ENCODE results near the gene INSR.
A peak's percentile ranks its signal among the peaks of the same experiment; 100 is the strongest.
"Not testable (repeated sequence)": the region's sequence is repeated elsewhere in the genome, so short reads cannot be mapped to it uniquely, and the experiment has no call there.

The INSR gene

DNA sequence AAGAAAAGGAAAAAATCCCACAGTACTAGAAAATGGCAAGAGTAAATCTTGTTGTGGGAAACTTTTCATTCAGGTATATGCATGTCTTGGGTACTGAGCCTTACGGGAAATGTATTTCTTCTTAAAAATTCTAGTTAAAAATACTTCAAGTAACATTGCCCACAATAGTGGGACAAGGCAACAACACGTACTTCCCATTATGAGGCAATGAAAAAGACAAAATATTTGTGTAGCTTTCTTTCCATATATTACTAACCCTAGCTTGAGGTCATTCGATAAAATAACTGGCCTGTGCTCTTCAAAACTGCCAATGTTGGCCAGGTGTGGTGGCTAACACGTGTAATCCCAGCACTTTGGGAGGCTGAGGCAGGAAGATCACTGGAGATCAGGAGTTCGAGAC is 99.2 kb downstream of the INSR start:
- no peak for DNase-seq (ENCODE audit: low read depth)

DNA sequence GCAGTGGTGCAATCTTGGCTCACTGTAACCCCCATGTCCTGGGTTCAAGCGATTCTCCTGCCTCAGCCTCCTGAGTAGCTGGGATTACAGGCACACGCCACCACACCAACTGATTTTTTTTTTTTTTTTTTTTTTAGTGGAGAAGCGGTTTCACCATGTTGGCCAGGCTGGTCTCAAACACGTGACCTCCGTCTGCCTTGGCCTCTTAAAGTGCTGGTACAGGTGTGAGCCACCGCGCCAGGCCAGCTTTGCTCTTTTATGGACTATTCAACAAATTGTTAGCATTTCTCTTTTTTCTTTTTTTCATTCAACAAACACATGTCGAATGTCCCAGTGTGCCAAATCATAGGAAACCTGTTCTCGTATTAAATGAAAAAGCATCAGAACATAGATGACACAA is 99.6 kb downstream of the INSR start:
- DNase-seq (ENCODE audit: low read depth): no peak

DNA sequence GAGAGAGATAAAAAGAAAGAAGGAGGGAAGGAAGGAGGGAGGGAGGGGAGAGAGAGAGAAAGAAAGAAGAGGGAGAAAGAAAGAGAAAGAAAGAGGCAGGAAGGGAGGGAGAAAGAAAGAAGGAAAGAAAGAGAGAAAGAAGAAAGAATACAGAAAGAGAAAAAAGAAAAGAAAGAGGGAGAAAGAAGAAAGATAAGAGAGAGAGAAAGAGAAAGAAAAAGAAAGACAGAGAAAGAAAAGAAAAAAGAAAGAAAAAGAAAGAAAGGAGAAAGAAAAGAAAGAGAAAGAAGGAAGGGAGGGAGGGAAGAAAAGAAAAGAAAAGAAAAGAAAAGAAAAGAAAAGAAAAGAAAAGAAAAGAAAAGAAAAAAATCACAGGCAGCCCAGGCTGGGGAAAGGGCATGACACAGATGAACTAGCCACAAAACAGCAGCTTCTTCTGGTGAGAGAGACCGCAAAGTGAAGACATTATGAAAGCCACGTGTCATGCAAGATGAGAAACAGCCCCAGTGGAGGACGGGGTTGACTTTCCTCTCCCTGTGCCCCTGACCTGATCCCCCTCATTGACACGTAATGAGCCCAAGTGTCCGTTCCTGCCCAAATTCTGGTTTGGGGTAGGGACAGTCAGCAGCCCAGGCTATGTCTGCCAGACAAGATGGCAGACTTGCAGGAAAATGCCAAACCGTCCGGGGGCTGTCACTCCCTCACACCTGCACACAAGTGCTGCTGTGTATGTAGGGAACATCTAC is 102.1 kb downstream of the INSR start:
- peak; percentile 13 for DNase-seq (ENCODE audit: low read depth)

DNA sequence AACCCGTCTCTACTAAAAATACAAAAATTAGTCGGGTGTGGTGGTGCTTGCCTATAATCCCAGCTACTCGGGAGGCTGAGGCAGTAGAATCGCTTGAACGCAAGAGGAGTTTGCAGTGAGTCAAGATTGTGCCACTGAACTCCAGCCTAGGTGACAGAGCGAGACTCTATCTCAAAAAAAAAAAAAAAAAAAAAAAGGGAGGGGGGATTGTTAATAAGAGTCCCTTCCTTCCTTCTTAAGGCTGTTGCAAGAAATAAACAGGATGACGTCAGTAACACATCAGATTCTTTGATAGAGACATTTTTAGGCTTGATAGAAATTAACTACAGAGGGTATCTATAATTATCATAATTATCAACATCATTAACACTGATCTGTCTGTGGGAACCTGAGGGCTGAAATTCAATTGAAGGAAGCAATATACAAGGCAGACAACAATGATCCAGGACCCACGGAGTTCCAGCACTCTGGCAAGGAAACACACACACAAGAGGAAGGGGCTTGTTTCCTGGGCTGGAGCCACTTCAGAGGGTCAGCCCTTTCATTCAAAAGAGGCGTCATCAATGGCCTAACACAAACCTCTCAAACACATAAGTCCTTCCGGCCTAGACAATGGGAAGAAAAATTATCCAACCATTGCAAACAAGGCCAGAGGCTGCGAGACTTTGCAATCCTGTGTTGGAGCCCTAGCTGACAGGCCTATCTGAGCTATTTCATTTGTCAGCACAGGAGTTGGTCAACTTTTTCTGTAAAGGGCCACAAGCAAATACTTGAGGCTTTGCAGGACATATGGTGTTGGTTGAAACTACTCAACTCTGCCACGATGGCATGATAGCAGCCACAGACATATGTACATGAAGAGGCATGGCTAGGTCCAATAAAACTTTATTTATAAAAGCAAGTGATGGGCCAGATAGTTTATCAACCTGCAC is 105.2 kb downstream of the INSR start:
- no peak for DNase-seq (ENCODE audit: low read depth)

DNA sequence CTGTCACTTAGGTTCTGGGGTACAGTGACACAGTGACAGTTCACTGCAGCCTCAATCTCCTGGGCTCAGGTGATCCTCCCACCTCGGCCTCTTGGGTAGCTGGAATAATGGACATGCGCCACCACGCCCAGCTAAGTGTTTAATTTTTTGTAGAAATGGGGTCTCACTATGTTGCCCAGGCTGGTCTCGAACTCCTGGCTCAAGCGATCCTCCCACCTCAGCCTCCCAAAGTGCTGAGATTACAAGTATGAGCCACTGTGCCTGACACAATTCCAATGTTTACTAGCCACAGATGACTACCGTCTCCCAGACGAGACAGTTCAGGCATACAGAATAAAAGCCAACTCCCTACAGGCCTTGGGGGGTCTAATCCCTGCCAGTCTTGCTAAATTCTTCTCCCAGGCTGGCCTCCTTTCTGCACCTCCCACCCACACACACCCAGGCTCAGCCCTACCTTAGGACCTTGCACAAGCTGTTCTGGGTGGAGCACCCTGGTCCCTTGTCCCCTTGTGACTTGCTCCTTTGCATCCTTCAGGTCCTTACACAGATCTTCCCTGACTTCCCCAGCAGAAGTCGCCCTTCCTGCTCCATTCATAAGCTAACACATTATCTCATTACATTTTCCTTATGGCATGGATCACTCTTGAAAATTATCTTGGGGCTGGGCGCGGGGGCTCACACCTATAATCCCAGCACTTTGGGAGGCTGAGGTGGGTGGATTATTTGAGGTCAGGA is 106.4 kb downstream of the INSR start:
- no peak for DNase-seq (ENCODE audit: low read depth)

DNA sequence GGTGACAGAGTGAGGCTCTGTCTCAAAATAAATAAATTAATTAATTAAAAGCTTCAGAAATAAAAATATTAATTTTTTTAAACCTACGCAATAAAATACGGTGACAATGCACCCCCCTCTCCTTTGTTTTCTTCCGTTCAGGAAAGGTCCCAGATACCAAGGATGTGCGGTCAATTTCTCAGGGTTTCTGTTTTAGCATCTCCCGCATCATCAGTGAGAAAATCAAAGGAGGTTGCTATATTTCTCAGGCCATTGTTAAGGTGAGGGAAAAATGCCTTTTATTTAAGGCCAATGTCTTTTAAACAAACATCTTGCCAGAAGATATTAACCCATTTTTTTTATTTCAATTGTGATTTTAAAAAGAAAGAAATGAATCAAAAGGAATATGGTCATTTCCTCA is 111.7 kb downstream of the INSR start:
- DNase-seq (ENCODE audit: low read depth): no peak

DNA sequence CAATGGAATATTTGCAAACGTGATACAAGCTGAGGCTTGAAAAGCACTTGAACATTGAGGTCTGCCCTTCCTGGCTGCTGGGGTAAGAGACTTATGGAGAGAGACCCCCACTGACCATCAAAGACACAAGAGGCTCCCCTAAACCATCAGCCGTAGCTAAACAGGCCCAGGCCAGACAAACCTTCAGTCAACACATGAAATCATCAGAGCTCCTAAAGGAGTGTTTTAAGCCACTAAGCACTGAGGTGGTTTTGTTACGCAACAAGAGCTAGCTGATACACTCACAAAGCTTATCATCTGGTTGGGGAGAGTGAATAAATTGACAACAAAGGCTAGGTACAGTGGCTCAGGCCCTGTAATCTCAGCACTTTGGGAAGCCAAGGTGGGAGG is 114.3 kb downstream of the INSR start:
- DNase-seq (ENCODE audit: low read depth): no peak

DNA sequence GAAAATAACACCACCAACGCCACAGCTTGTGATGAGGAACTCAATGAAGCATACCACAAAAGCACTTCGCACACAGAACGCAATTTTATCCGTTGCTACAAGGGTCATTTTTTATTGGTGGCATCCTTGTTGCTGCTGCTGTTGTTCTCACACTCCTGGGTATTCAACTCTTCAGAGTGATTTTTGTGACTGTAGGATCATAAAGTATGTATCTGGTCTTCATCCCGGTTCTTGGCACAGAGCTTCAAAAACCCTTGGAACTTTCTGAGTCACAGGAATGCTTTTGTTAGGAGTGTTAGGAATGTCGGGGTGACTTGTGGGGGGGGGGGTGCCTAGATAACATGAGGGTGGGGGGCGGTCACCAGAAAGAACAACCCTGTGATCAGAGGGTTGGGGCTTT is 116.3 kb downstream of the INSR start:
- DNase-seq (ENCODE audit: low read depth): no peak

DNA sequence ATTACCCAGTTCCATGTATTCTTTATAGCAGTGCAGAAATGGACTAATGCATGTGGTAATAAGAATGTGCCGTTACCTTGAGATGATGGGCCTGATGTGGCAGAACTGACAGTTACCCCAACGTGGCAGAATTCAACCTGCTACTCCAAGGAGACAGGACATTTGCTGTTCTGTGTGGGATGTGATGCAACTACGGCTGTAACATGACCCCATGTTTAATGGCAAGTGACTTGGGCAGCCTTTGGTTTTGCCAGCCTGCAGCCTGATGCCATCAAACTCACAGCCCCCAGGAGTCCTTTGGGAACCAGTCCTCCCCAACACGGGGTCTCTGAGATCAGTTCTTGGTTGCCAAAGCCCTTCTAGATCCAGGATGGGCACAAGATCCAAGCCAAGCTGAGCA is 117.4 kb downstream of the INSR start:
- DNase-seq (ENCODE audit: low read depth): no peak

DNA sequence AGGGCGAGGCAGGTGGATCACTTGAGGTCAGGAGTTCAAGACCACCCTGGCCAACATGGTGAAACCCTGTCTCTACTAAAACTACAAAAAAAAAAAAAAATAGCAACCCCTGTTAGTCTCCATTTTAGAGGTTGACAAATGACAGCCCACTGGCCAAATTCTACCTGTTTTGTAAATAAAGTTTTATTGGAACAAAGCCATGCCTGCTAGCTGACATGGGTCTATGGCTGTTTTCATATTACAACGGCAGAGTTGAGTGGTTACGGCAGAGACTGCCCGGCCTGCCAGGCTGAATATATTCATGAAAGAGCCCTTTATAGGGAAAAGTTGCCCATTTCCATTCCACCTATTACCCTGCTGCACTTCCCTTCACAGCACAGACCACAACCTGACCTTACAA is 121.4 kb downstream of the INSR start:
- no peak for DNase-seq (ENCODE audit: low read depth)

DNA sequence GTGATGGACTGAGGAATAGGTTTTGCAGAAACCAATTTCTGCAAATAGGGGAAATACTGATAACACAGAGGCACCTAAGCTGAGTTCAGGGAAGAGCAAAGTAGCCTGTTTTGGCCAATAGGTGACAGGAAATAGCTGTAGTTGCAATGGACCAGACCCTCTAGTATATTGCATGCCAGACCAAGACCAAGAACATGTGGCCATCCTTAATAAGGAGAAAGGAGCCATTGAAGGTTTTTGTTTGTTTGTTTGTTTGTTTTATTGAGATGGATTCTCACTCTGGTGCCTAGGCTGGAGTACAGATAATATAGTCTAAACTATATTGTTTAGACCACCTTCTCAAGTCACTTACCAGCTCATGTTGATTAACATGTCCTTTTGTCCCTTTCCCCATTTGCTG is 123.2 kb downstream of the INSR start:
- no peak for DNase-seq (ENCODE audit: low read depth)

DNA sequence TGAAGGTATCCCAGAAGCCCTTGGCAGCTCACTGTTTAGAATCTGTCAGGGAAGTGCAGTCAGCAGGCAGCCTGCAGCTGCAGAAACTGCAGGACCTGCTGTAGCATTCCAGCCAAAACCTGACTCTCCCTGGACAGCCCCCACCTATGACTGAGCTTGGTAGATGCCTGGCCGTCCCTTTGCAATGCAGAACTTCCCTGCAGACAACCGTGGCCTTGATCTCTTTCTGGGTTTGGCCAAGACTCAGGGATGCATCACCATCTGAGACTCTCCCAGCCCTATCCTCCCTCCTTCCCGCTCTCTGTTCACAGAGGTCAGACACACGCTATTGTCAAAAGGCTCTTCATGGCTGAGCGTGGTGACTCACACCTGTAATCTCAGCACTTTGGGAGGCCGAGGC is 125.3 kb downstream of the INSR start:
- DNase-seq (ENCODE audit: low read depth): no peak

DNA sequence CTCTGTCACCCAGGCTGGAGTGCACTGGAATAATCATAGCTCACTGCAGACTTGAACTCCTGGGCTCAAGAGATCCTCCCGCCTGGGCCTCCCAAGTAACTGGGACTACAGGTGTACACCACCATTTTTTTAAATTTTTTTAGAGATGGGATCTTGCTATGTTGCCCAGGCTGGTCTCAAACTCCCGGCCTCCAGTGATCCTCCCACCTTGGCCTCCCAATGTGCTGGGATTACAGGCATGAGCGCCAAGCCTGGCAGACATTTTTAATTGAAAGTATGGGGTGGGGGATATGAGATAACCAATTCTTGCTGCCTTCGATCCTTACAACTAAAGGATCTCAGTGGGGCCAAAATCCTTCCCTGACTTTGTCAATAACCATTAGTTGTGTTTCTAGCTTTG is 132.9 kb downstream of the INSR start:
- no peak for DNase-seq (ENCODE audit: low read depth)

DNA sequence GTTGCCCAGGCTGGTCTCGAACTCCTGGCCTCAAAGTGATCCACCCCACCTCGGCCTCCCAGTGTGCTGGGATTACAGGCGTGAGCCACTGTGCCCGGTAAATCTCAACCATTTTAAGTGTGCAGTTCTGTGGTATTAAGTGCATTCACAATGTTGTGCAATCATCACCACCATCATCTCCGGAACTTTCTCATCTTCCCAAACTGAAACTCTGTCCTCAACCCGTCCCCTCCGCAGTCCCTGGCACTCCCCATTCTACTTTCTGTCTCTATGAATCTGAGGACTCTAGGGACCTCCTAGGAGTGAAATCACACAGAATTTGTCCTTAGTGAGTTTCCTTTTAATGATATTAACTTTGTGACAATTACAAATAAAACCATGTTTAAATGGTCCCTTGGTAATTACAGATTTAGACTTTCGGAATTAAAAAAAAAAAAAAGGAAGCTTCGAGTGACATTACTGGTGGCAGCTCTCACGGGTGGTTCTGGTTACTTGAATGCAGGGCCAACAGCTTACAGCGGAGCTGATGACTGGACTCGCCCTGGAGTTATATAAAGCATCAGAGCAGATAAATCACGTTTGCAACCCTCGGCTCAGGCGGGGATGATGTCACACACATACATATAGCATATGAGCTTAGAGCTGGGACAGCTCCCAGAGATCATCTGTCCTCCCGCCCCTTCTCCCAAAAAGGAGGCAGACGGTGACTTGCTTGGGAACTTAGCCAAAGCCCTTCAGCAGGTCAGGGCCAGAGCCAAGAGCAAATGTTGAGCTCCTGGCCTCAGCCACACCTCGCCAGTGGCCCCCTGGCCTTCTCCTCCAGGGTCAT is 134.9 kb downstream of the INSR start:
- DNase-seq (ENCODE audit: low read depth): no peak

DNA sequence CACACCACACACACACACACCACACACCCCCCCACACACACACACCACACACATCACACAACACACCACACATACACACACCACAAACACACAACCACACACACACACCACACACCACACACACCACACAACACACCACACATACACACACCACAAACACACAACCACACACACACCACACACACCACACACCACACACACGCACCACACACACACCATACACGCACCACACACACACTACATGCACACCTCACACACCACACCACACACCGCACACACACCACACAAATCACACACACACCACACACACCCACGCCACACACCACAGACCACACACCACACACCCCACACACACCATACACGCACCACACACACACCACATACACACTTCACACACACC is 141.2 kb downstream of the INSR start:
- no peak for DNase-seq (ENCODE audit: low read depth)

DNA sequence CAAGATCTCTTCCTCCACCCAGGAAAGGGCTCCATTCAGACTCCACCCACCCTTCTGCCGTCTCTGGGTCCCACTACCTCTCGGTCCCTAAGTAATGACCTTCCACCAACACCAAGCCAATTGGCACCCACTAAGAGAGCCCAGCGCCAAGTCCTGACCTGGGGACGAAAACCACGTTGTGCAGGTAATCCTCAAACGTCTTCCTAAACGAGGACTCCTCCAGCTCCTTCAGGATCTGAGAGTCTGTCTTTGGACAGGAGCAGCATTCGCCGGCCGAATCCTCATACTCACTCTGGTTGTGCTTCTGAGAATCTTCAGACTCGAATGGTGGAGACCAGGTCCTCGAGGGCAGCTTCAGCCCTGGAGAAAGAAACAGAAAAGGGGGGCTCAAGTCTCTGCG is 141.6 kb downstream of the INSR start:
- no peak for DNase-seq (ENCODE audit: low read depth)

DNA sequence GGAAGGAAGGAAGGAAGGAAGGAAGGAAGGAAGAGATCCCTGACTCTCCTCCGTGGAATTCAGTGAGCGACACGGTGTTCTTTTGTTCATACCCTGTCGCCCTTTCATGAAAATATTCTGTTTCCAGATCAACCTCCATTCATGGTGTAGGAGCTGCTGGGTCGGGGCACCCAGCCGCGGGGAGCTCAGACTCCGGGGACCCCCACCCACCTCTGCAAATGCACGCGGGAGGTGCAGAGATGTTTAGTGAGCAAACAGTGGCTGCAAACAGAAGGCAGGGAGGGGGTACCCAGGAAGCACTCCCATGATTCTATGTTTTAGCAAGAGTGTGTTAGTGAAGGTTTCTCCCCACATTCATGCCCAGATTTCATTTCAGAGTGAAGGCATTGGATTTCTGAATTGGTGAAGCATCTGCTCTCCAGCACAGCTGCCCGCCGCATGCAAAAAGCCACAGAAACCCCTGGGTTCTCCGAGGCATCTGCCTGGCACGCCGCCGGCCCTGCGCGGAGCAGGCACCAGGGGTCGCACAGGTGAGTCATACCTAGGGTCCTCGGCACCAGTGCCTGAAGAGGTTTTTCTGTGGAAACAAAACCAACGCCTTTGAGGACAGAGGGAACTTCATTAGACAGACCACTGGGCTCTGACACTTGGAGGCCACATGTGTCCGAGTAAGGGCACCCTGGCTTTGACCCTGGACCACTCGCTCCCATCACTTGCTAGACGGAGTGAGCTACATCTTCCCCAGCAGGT is 144.1 kb downstream of the INSR start:
- DNase-seq (ENCODE audit: low read depth): no peak

DNA sequence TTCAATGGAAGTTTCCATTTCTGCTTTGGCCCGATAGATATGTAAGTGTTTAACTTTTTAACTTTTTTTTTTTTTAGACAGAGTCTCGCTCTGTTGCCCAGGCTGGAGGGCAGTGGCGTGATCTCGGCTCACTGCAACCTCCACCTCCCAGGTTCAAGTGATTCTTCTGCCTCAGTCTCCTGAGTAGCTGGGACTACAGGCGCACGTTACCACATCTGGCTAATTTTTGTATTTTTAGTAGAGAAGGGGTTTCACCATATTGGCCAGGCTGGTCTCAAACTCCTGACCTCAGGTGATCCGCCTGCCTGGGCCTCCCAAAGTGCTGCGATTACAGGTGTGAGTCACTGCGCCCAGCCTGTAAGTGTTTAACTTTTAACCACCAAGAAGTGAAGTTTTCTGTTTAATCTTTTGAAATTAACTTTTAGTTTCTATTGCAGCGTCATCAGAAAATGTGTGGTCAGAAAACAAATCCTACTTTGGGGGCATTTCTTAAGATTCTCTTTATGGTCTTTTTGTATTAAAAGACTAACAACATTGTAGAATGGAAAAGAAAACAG is 147.0 kb downstream of the INSR start:
- not testable (repeated sequence) for DNase-seq (ENCODE audit: low read depth)

DNA sequence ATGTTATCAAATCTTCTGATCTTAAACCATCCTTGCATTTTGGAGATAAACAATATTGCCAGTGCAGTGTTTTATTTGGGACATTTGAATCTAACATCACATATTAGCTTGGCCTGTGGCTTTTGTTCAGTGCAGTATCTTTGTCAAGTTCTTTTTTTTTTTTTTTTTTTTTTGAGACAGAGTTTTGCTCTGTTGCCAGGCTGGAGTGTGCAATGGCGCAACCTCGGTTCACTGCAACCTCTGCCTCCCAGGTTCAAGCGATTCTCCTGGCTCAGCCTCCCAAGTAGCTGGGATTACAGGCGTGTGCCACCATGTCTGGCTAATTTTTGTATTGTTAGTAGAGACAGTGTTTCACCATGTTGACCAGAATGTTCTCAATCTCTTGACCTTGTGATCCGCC is 148.1 kb downstream of the INSR start:
- not testable (repeated sequence) for DNase-seq (ENCODE audit: low read depth)

DNA sequence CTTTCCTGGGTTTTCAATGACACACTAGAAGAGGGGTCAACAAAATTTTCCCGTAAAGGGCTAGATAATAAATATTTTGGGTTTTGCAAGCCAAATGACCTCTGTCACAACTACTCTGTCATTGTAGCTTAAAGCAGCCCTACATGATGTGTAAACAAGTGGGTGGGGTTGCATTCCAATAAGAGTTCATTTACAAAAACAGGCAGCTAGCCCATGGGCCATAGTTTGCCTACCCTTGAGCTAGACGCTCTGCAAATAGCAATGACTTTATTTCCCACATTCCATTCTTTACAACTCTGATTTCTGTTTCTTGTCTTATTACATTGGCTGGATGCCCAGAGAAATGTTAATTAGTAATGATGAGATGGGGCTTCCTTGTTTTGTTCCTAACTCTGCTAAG is 148.7 kb downstream of the INSR start:
- no peak for DNase-seq (ENCODE audit: low read depth)

DNA sequence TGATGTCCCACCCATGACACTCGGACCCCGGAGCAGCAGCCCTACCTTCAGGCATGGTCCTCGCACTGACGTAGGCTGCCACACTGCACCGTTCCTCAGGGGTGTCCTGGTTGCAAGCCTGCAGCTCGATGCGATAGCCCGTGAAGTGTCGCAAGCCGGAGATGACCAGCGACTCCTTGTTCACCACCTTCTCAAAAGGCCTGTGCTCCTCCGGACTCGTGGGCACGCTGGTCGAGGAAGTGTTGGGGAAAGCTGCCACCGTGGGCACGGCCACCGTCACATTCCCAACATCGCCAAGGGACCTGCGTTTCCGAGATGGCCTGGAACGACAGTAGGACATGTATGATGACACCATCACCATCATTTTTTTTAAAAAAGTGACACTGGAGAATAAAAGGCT is 151.4 kb downstream of the INSR start:
- no peak for DNase-seq (ENCODE audit: low read depth)

All from T follicular helper cell (primary cell).